ENCODE data around the gene SKOR2. TPM values are rescaled to one million over a fixed set of nuclear protein-coding genes. Genes with fewer than 3 reads are reported as not detected.

SKOR2 gene
- total RNA-seq, 1 donor from 2014 or later = not detected

Other genes starting within 250 kb of the SKOR2 start
- gene ELOA2, start 216.0 kb downstream of the SKOR2 start, total RNA-seq = not detected
- 3.5 TPM for gene HDHD2, start 101.2 kb downstream of the SKOR2 start, total RNA-seq
- gene IER3IP1, start 75.3 kb downstream of the SKOR2 start, total RNA-seq = 10.0 TPM

Measured in ascending aorta (tissue), 1 donor.